HG03135 (cell line): Measurements from ENCODE around the gene CCDC175.
A peak's percentile ranks its signal among the peaks of the same experiment; 100 is the strongest.

ENCODE experiments used
- ATAC-seq: cut with Tn5 transposase; IDR thresholded peaks from one replicate; pipeline ENCODE4 v1.9.1; 2021; ENCODE audit warnings: mild to moderate bottlenecking, moderate library complexity; ENCODE audit not compliant: unreplicated experiment

Gene CCDC175

GRCh38 chr14:59576332-59577294, at the start of gene CCDC175:
TSS of gene CCDC175 (minus strand) at chr14:59576812. CDS start at chr14:59576775, 37 bp downstream.
- ATAC-seq = peak; percentile 99

- ATAC-seq = no peak
Observed at GRCh38 chr14:59622631-59623030, 46.0 kb upstream of the CCDC175 start.

GRCh38 chr14:59619061-59619460, 42.4 kb upstream of the CCDC175 start:
- ATAC-seq = no peak

GRCh38 chr14:59601056-59601455, 24.4 kb upstream of the CCDC175 start:
- no peak for ATAC-seq

GRCh38 chr14:59600211-59600945, 23.8 kb upstream of the CCDC175 start:
- ATAC-seq = no peak

GRCh38 chr14:59595071-59595470, 18.5 kb upstream of the CCDC175 start:
- ATAC-seq = no peak

GRCh38 chr14:59591641-59592370, 15.2 kb upstream of the CCDC175 start:
- no peak for ATAC-seq

GRCh38 chr14:59588101-59588500, 11.5 kb upstream of the CCDC175 start:
- no peak for ATAC-seq

- no peak for ATAC-seq
Observed at GRCh38 chr14:59585891-59586554, 9.4 kb upstream of the CCDC175 start.

- ATAC-seq = no peak
Observed at GRCh38 chr14:59583755-59584154, 7.1 kb upstream of the CCDC175 start.

GRCh38 chr14:59582845-59583509, 6.4 kb upstream of the CCDC175 start:
- no peak for ATAC-seq

- ATAC-seq = no peak
Observed at GRCh38 chr14:59582161-59582560, 5.5 kb upstream of the CCDC175 start.

- ATAC-seq = no peak
Observed at GRCh38 chr14:59580911-59581310, 4.3 kb upstream of the CCDC175 start.

GRCh38 chr14:59570122-59570521, 6.5 kb downstream of the CCDC175 start:
- ATAC-seq = no peak

GRCh38 chr14:59566725-59567124, 9.9 kb downstream of the CCDC175 start:
- ATAC-seq = no peak

GRCh38 chr14:59566296-59566695, 10.3 kb downstream of the CCDC175 start:
- ATAC-seq = no peak

- ATAC-seq = no peak
Observed at GRCh38 chr14:59565087-59565486, 11.5 kb downstream of the CCDC175 start.

GRCh38 chr14:59564366-59564765, 12.2 kb downstream of the CCDC175 start:
- ATAC-seq = no peak

GRCh38 chr14:59547310-59547709, 29.3 kb downstream of the CCDC175 start:
- no peak for ATAC-seq

GRCh38 chr14:59543873-59544272, 32.7 kb downstream of the CCDC175 start:
- no peak for ATAC-seq
